ENCODE measurements around the gene HTT.

The HTT gene

DNA sequence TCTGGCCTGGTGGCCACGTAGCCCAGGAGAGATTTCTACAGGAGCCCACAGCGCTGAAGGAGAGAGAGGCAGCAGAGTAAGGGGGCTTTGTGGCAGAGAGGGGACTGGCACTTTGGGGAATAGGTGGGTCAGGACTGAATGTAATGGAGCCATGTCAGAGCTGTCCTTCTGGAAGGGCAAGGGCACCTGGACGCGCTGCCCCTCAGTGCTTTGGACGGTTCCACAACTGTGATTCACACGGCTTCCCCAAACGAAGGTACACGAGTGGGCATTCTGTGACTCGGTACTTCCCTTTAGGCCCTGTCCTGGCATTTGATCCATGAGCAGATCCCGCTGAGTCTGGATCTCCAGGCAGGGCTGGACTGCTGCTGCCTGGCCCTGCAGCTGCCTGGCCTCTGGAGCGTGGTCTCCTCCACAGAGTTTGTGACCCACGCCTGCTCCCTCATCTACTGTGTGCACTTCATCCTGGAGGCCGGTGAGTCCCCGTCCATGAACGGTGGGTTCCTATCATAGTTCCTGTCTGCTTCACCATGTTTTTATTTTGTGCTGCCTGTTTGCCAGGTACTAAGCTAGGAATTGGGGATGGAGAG lies 139.3 kb downstream of the HTT start:
- TF ChIP-seq, protein P1, sequence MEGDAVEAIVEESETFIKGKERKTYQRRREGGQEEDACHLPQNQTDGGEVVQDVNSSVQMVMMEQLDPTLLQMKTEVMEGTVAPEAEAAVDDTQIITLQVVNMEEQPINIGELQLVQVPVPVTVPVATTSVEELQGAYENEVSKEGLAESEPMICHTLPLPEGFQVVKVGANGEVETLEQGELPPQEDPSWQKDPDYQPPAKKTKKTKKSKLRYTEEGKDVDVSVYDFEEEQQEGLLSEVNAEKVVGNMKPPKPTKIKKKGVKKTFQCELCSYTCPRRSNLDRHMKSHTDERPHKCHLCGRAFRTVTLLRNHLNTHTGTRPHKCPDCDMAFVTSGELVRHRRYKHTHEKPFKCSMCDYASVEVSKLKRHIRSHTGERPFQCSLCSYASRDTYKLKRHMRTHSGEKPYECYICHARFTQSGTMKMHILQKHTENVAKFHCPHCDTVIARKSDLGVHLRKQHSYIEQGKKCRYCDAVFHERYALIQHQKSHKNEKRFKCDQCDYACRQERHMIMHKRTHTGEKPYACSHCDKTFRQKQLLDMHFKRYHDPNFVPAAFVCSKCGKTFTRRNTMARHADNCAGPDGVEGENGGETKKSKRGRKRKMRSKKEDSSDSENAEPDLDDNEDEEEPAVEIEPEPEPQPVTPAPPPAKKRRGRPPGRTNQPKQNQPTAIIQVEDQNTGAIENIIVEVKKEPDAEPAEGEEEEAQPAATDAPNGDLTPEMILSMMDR (IDR thresholded peaks at IDR 0.05; ENCODE audit: low read depth, low read length) = no peak
- H3K4me3 ChIP-seq (replicated peaks in 1 of 2; ENCODE audit: low read depth in 2 of 2, low read length in 2 of 2) = no peak overlapping the region
- no peak for DNase-seq (ENCODE audit: low read depth in 2 of 2)

GRCh38 chr4:3215256-3215655 lies 140.8 kb downstream of the HTT start:
- TF ChIP-seq, protein P1 (IDR thresholded peaks at IDR 0.05; ENCODE audit: low read depth, low read length) = no peak
- DNase-seq (ENCODE audit: low read depth in 2 of 2) = no peak

DNA sequence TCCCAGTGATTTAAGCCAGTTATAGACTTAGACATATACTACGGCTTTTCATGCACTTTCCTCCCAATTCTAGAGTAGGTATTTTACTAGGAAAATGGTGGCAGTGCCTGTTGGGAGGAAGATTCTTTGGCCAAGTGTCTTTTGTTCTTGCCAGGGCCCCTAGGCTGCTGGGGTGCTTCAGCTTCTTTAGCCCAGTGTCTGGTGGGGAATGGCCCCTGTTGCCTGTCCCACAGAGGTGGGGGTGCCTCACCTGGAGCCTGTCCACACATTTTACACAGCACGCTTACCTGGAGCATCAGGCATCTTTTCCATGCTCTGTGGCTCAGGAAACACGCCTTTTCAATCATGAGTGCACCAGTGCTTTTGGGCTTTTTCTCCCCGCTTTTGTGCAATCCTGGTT lies 141.3 kb downstream of the HTT start:
- H3K4me3 ChIP-seq (replicated peaks in 1 of 2; ENCODE audit: low read depth in 2 of 2, low read length in 2 of 2) = no peak overlapping the region
- no peak for DNase-seq (ENCODE audit: low read depth in 2 of 2)
- TF ChIP-seq, protein P1 (IDR thresholded peaks at IDR 0.05; ENCODE audit: low read depth, low read length) = no peak

More at GRCh38 chr4:3215256-3215655, 140.8 kb downstream of the HTT start:
- no peak overlapping the region for H3K4me3 ChIP-seq (replicated peaks in 1 of 2; ENCODE audit: low read depth in 2 of 2, low read length in 2 of 2)

DNA sequence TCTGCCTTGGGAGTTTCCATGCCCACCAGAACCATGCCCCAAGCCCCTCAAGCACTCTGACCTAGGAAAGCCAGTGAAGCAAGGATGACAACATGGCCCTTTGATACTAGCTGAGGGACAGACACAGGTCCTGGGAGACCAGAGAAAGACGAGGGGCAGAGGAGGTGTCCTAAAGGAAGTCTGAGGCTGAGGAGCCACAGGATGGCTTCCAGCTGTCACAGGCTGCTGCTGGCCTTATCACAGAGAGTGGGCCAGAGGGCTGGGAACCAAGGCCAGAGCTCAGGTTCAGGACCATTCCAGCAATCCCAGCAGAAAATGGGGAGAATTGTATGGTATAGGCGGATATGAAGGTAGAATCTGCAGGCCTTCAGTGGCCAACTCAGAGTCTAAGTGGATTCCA lies 142.8 kb downstream of the HTT start:
- no peak overlapping the region for H3K4me3 ChIP-seq (replicated peaks in 1 of 2; ENCODE audit: low read depth in 2 of 2, low read length in 2 of 2)
- DNase-seq (ENCODE audit: low read depth in 2 of 2) = no peak
- TF ChIP-seq, protein P1 (IDR thresholded peaks at IDR 0.05; ENCODE audit: low read depth, low read length) = no peak

- TF ChIP-seq, protein P1 (IDR thresholded peaks at IDR 0.05; ENCODE audit: low read depth, low read length) = no peak
- DNase-seq (ENCODE audit: low read depth in 2 of 2) = no peak
- H3K4me3 ChIP-seq (replicated peaks in 1 of 2; ENCODE audit: low read depth in 2 of 2, low read length in 2 of 2) = no peak overlapping the region
Observed at GRCh38 chr4:3217771-3218170, 143.3 kb downstream of the HTT start.

DNA sequence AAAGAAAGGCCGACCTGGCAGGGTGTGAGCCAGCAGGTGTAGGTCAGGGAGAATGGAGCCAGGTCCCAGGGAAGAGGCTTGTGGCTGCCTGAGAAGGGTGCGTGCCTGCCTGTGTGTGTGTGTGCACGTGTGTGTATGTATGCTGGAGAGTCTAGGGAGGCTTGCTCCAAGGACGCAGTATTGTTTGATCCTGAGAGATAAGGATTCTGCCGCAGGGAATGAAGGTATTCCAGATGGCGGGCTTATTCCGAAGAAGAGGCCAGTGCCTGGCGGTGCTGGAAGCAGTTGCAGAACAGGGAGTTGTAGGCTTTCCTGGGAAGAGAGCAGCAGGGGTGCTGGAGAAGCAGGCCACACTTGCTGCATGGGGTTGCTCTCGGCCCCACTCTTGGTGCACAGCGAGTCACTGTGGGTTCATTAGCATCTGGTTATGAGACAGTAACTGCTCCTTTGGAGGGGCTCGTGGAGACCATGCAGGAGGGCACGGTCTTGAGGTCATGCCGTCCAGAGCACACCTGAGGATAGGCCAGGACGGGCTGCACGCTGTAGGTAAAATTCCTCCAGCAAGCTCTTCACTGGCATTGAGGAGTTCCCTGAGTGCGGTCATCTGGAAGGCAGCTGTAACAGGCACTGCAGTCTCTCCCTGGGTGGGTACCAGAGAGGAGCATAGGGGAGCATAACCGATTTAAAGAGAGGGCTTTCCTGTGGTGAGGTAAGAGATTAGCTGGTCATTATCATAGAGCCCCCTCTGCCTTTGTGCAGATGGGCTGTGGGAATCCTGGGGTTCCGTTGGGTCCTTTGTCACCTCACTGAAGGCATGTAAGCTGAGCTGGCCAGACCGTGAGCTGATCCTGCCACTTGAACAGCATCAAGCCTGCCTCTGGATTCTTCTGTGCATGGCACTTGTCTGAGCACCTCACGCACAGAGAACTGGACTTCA lies 144.6 kb downstream of the HTT start:
- no peak overlapping the region for H3K4me3 ChIP-seq (replicated peaks in 1 of 2; ENCODE audit: low read depth in 2 of 2, low read length in 2 of 2)
- TF ChIP-seq, protein P1 (IDR thresholded peaks at IDR 0.05; ENCODE audit: low read depth, low read length) = no peak

More for the DNA sequence above, 144.6 kb downstream of the HTT start:
- no peak for DNase-seq (ENCODE audit: low read depth in 2 of 2)
